Measurements from ENCODE around the gene BAIAP2.

- TF ChIP-seq EZH2 (IDR thresholded peaks at IDR 0.05; ENCODE audit: borderline replicate concordance) (no peak), CTCF (IDR thresholded peaks at IDR 0.05; ENCODE audit: poor library complexity) (no peak)
Observed at GRCh38 chr17:81112450-81112849, 77.5 kb downstream of the BAIAP2 start.

Measured in hepatocyte (in vitro differentiated cells).